ENCODE results near the gene KCNB1.

Gene KCNB1

GRCh38 chr20:49420292-49420691 is 62.2 kb downstream of the KCNB1 start:
- no peak overlapping the region for H3K4me3 ChIP-seq (ENCODE audit: low read length in 2 of 2)
- peaks cover 0 to 2% of the 10 kb centered on the region in 2 donors for H3K9me3 ChIP-seq (replicated peaks in 1 of 2; ENCODE audit: control insufficient read depth in 2 of 2, insufficient read depth in 1 of 2, low read depth in 1 of 2, low read length in 2 of 2)
- no CpG with 5 or more reads among the region's 1 CpG for WGBS, 2 donors (ENCODE audit: extremely low coverage in 2 of 2, insufficient read length in 2 of 2, insufficient replicate concordance in 1 of 2)
- H3K14ac ChIP-seq (ENCODE audit: low read length): no peak overlapping the region
- no peak overlapping the region for H3K18ac ChIP-seq (ENCODE audit: low read length)
- no peak overlapping the region for H3K23ac ChIP-seq (ENCODE audit: low read depth, low read length, poor library complexity)
- no peak overlapping the region for H3K9ac ChIP-seq (ENCODE audit: low read depth, low read length, poor library complexity)
- no peak overlapping the region for H3K4ac ChIP-seq (ENCODE audit: low read length)
- H2AK5ac ChIP-seq (ENCODE audit: low read depth, low read length): no peak overlapping the region
- no peak for DNase-seq (ENCODE audit: low spot score)
- H3K79me1 ChIP-seq (ENCODE audit: low read depth, low read length): no peaks in the 10 kb centered on the region
- no peak overlapping the region for H3K4me2 ChIP-seq (ENCODE audit: insufficient read depth, low read length, poor library complexity, severe bottlenecking)
- peaks cover 0 to 3% (median 0%) of the 10 kb centered on the region in 3 experiments for H3K27me3 ChIP-seq (ENCODE audit: control insufficient read depth in 3 of 3, insufficient read depth in 3 of 3, low read depth in 1 of 3, low read length in 3 of 3)
- no peak overlapping the region for H4K91ac ChIP-seq (ENCODE audit: low read depth, low read length, poor library complexity)
- H3K36me3 ChIP-seq (replicated peaks in 1 of 2; ENCODE audit: control insufficient read depth in 2 of 2, insufficient read depth in 2 of 2, low read length in 2 of 2): no peaks in the 10 kb centered on the region
- H3K27ac ChIP-seq (replicated peaks; ENCODE audit: low read length): no peak overlapping the region
- H3K4me1 ChIP-seq (ENCODE audit: control insufficient read depth in 2 of 2, insufficient read depth in 1 of 2, low read depth in 1 of 2, low read length in 2 of 2): peaks cover 0 to 5% of the 10 kb centered on the region in 2 donors
- no peak overlapping the region for H4K8ac ChIP-seq (ENCODE audit: low read depth, low read length)
- H2BK15ac ChIP-seq (ENCODE audit: low read length): no peak overlapping the region
- H2BK5ac ChIP-seq (ENCODE audit: low read length): no peak overlapping the region
- no peak overlapping the region for H2BK120ac ChIP-seq (ENCODE audit: low read depth, low read length)
- H2AFZ ChIP-seq (ENCODE audit: low read length): no peak overlapping the region
- H2BK12ac ChIP-seq (ENCODE audit: low read length): no peak overlapping the region

GRCh38 chr20:49419785-49420184 is 62.7 kb downstream of the KCNB1 start:
- Histone ChIP-seq H4K8ac (ENCODE audit: low read depth, low read length) (no peak overlapping the region), H3K9me3 (replicated peaks in 1 of 2; ENCODE audit: control insufficient read depth in 2 of 2, insufficient read depth in 1 of 2, low read depth in 1 of 2, low read length in 2 of 2) (peaks cover 0 to 2% of the 10 kb centered on the region in 2 donors), H3K79me1 (ENCODE audit: low read depth, low read length) (no peaks in the 10 kb centered on the region), H3K27ac (replicated peaks; ENCODE audit: low read length) (no peak overlapping the region), H2AK5ac (ENCODE audit: low read depth, low read length) (no peak overlapping the region), H3K27me3 (ENCODE audit: control insufficient read depth in 3 of 3, insufficient read depth in 3 of 3, low read depth in 1 of 3, low read length in 3 of 3) (peaks cover 0 to 3% (median 0%) of the 10 kb centered on the region in 3 experiments), H4K91ac (ENCODE audit: low read depth, low read length, poor library complexity) (no peak overlapping the region), H3K9ac (ENCODE audit: low read depth, low read length, poor library complexity) (no peak overlapping the region), H3K14ac (ENCODE audit: low read length) (no peak overlapping the region), H3K23ac (ENCODE audit: low read depth, low read length, poor library complexity) (no peak overlapping the region), H3K4me2 (ENCODE audit: insufficient read depth, low read length, poor library complexity, severe bottlenecking) (no peak overlapping the region), H3K36me3 (replicated peaks in 1 of 2; ENCODE audit: control insufficient read depth in 2 of 2, insufficient read depth in 2 of 2, low read length in 2 of 2) (no peaks in the 10 kb centered on the region), H3K18ac (ENCODE audit: low read length) (no peak overlapping the region), H2BK5ac (ENCODE audit: low read length) (no peak overlapping the region), H3K4me1 (ENCODE audit: control insufficient read depth in 2 of 2, insufficient read depth in 1 of 2, low read depth in 1 of 2, low read length in 2 of 2) (peaks cover 0 to 5% of the 10 kb centered on the region in 2 donors), H2BK15ac (ENCODE audit: low read length) (no peak overlapping the region), H3K4me3 (ENCODE audit: low read length in 2 of 2) (no peak overlapping the region), H3K4ac (ENCODE audit: low read length) (no peak overlapping the region), H2AFZ (ENCODE audit: low read length) (no peak overlapping the region), H2BK12ac (ENCODE audit: low read length) (no peak overlapping the region), H2BK120ac (ENCODE audit: low read depth, low read length) (no peak overlapping the region)
- no CpG with 5 or more reads among the region's 1 CpG for WGBS, 2 donors (ENCODE audit: extremely low coverage in 2 of 2, insufficient read length in 2 of 2, insufficient replicate concordance in 1 of 2)
- DNase-seq (ENCODE audit: low spot score): no peak

- Histone ChIP-seq H3K36me3 (replicated peaks in 1 of 2; ENCODE audit: control insufficient read depth in 2 of 2, insufficient read depth in 2 of 2, low read length in 2 of 2) (no peaks in the 10 kb centered on the region), H3K27me3 (ENCODE audit: control insufficient read depth in 3 of 3, insufficient read depth in 3 of 3, low read depth in 1 of 3, low read length in 3 of 3) (peaks cover 0 to 7% (median 0%) of the 10 kb centered on the region in 3 experiments), H2BK15ac (ENCODE audit: low read length) (no peak overlapping the region), H3K9ac (ENCODE audit: low read depth, low read length, poor library complexity) (no peak overlapping the region), H4K8ac (ENCODE audit: low read depth, low read length) (no peak overlapping the region), H3K4me3 (ENCODE audit: low read length in 2 of 2) (no peak overlapping the region), H3K23ac (ENCODE audit: low read depth, low read length, poor library complexity) (no peak overlapping the region), H3K18ac (ENCODE audit: low read length) (no peak overlapping the region), H3K4ac (ENCODE audit: low read length) (no peak overlapping the region), H3K4me2 (ENCODE audit: insufficient read depth, low read length, poor library complexity, severe bottlenecking) (no peak overlapping the region), H3K9me3 (replicated peaks in 1 of 2; ENCODE audit: control insufficient read depth in 2 of 2, insufficient read depth in 1 of 2, low read depth in 1 of 2, low read length in 2 of 2) (peaks cover 0 to 2% of the 10 kb centered on the region in 2 donors), H4K91ac (ENCODE audit: low read depth, low read length, poor library complexity) (no peak overlapping the region), H3K27ac (replicated peaks; ENCODE audit: low read length) (no peak overlapping the region), H3K4me1 (ENCODE audit: control insufficient read depth in 2 of 2, insufficient read depth in 1 of 2, low read depth in 1 of 2, low read length in 2 of 2) (no peaks in the 10 kb centered on the region), H2BK5ac (ENCODE audit: low read length) (no peak overlapping the region), H3K14ac (ENCODE audit: low read length) (no peak overlapping the region), H3K79me1 (ENCODE audit: low read depth, low read length) (no peaks in the 10 kb centered on the region), H2BK12ac (ENCODE audit: low read length) (no peak overlapping the region), H2BK120ac (ENCODE audit: low read depth, low read length) (no peak overlapping the region), H2AFZ (ENCODE audit: low read length) (no peak overlapping the region), H2AK5ac (ENCODE audit: low read depth, low read length) (no peak overlapping the region)
- no CpG with 5 or more reads among the region's 7 CpGs for WGBS, 2 donors (ENCODE audit: extremely low coverage in 2 of 2, insufficient read length in 2 of 2, insufficient replicate concordance in 1 of 2)
- no peak for DNase-seq (ENCODE audit: low spot score)
These were observed 63.7 kb downstream of the KCNB1 start for GRCh38 chr20:49418809-49419208.

- Histone ChIP-seq H3K4me2 (ENCODE audit: insufficient read depth, low read length, poor library complexity, severe bottlenecking) (no peak overlapping the region), H3K27ac (replicated peaks; ENCODE audit: low read length) (no peak overlapping the region), H3K14ac (ENCODE audit: low read length) (no peak overlapping the region), H2AFZ (ENCODE audit: low read length) (no peak overlapping the region), H3K4ac (ENCODE audit: low read length) (no peak overlapping the region), H3K18ac (ENCODE audit: low read length) (no peak overlapping the region), H3K4me1 (ENCODE audit: control insufficient read depth in 2 of 2, insufficient read depth in 1 of 2, low read depth in 1 of 2, low read length in 2 of 2) (no peaks in the 10 kb centered on the region), H2AK5ac (ENCODE audit: low read depth, low read length) (no peak overlapping the region), H3K9ac (ENCODE audit: low read depth, low read length, poor library complexity) (no peak overlapping the region), H4K91ac (ENCODE audit: low read depth, low read length, poor library complexity) (no peak overlapping the region), H3K27me3 (ENCODE audit: control insufficient read depth in 3 of 3, insufficient read depth in 3 of 3, low read depth in 1 of 3, low read length in 3 of 3) (peaks cover 0 to 7% (median 0%) of the 10 kb centered on the region in 3 experiments), H3K9me3 (replicated peaks in 1 of 2; ENCODE audit: control insufficient read depth in 2 of 2, insufficient read depth in 1 of 2, low read depth in 1 of 2, low read length in 2 of 2) (peaks cover 0 to 1% of the 10 kb centered on the region in 2 donors), H2BK12ac (ENCODE audit: low read length) (no peak overlapping the region), H2BK5ac (ENCODE audit: low read length) (no peak overlapping the region), H3K4me3 (ENCODE audit: low read length in 2 of 2) (no peak overlapping the region), H2BK15ac (ENCODE audit: low read length) (no peak overlapping the region), H3K23ac (ENCODE audit: low read depth, low read length, poor library complexity) (no peak overlapping the region), H4K8ac (ENCODE audit: low read depth, low read length) (no peak overlapping the region), H3K79me1 (ENCODE audit: low read depth, low read length) (no peaks in the 10 kb centered on the region), H2BK120ac (ENCODE audit: low read depth, low read length) (no peak overlapping the region), H3K36me3 (replicated peaks in 1 of 2; ENCODE audit: control insufficient read depth in 2 of 2, insufficient read depth in 2 of 2, low read length in 2 of 2) (no peaks in the 10 kb centered on the region)
- no peak for DNase-seq (ENCODE audit: low spot score)
- no CpG with 5 or more reads among the region's 9 CpGs for WGBS, 2 donors (ENCODE audit: extremely low coverage in 2 of 2, insufficient read length in 2 of 2, insufficient replicate concordance in 1 of 2)
These were observed 64.5 kb downstream of the KCNB1 start for GRCh38 chr20:49417843-49418555.
